CD1c-positive myeloid dendritic cell (primary cell): ENCODE results near the gene CAMK2B.

Source experiments
- DNase-seq: peaks from one replicate; pipeline ENCODE4 v3.0.0-alpha.2; 2016; ENCODE audit errors: extremely low spot score

The CAMK2B gene

DNA sequence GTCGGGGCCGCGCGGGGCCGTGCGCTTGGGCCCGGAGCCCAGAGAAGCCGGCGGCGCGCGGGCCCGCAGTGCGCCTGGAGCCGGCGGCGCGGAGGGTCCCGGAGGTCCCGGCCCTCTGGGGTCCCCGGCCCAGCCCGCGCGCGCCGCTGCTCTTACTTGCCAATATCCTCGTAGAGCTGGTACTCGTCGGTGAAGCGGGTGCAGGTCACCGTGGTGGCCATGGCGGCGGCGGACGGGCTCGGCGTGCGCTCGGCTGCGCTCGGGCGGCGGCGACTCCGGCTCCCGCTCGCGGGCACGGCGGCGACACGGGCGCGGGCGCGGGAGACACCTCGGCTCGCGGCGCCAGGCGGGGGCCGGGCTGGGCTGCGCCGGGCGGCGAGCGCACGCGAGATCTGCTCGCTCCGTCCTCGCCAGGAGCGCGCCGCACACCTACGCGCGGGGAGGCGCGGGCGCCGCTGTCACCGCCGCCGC lies at the start of gene CAMK2B:
TSS of gene CAMK2B (minus strand) at position 394 of the 471 bp plus-strand sequence. CDS start at position 221, 173 bp downstream.
- DNase-seq = peak; percentile 16

DNA sequence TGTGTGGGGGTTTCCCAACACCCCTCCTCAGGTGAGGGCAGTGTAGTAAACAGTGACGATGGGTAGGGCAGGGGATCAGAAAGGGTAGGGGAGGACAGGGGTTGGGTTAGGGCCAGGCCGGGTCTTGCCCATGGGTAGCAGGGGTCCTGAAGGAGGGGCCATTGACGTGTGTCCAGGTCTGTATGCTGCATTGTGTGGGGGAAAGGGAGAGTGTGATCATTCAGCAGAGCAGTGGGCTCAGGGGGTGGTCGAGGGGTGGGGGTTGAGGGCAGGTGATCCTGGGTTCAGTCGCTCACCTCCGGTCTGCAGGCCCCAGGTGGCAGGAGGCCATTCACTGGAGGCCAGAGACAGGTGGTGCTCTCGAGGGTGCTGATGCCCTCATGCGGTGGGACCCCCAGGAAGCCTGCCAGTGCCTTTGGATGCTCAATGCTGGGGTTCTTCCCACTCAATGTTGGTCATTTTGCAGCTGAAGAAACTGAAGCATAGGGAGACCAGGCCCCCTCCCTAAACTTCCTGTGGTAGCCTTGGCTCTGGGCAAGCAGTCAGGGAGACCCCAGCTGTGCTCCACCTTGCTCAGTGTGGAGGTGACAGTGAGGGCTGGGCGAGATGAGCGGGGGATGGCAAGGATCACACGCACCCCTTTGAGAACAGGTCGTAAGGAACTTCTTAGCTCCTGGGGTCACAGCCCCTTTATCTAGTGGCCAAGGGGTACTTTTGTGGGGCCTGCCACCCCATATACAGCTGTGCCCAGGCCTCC lies 48.8 kb upstream of the CAMK2B start:
- no peak for DNase-seq

DNA sequence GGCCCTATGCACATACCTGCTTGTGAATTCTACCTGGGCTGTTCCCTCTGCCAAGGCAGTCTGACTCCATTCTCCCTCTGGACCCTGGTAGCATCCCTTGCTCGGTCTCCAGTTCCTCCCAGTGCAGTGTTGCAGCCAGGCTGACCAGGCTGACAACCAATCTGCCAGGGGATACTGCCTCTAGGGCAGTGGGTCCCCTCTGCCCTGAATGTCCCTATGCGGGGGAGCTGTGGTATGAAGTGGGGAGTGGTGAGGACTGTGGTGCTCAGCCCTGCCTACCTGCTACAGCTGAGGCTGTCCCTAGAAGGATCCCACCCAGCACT lies 48.0 kb upstream of the CAMK2B start:
- DNase-seq = no peak

DNA sequence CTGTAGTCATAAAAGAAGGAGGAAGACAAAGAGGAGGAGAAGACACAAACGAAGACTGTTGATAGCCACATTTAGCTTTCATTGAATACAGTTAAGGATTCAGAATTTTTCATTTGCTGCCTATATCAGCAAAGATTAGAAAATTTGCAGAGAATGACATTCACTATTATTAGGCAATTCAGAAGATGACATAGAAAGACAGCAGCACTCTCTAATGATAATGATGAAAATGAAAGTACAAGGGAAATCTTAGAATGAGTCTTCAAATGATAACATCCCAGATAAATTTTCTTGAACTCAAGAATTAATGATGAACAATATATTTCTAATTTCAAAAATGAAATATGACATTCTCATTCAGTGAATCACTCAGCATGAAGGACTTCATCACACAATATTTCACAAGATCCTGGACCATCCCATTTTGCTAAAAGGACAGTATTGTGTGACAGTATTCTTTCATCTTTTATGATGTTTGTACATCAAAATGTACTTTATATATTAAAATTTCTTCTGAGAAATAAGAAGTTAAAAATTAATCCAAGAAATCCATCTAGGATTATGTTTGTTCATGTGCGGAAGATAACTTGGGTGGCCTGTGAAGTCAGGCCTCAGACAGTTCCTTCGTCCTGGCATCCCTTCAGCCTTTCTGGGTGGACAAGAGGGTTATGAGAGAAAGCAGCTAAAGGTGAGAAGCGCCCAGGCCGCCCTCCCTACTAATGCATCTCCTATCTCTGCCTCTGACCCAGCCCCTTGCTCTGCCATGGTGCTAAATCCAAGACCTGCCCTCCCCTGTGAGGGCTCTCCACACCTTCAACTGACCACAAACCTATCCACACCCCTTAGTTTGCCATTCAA lies 47.4 kb upstream of the CAMK2B start:
- no peak for DNase-seq

DNA sequence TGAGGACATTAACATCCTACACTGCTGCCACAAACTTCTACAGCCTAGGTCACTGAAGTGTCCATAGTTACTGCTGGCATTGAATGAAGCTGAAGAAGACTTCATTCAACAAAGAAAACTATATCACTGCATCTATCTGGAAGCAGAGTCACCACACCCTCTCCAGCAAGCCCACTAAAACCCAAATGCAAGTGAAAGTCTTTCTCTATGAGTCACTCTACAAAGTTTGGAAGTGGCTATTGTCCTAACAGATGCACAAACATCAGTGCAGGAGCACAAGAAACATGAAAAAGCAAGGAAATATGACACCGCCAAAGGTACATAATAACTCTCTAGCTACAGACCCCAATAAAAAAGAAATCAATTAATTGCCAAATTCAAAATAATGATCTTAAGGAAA lies 43.5 kb upstream of the CAMK2B start:
- DNase-seq = no peak

DNA sequence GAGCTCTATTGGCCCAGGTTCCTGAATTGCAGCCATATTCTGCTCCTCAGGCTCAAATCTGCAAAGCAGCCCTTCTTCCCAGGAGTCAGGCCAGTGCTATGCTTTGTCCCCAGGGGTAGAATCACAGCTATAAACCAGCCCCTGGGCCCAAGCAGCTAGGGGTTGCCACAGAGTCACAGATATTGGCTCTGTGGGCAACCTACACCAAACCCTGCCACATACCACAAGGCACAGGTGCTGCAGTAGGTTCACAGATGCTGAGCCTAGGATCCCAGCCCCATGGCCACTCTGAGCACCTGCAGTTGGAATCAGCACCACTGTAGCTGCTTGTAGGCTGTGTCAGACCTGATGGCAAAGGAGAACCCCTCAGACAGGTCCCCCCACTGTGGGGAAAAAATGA lies 43.1 kb upstream of the CAMK2B start:
- DNase-seq = no peak

DNA sequence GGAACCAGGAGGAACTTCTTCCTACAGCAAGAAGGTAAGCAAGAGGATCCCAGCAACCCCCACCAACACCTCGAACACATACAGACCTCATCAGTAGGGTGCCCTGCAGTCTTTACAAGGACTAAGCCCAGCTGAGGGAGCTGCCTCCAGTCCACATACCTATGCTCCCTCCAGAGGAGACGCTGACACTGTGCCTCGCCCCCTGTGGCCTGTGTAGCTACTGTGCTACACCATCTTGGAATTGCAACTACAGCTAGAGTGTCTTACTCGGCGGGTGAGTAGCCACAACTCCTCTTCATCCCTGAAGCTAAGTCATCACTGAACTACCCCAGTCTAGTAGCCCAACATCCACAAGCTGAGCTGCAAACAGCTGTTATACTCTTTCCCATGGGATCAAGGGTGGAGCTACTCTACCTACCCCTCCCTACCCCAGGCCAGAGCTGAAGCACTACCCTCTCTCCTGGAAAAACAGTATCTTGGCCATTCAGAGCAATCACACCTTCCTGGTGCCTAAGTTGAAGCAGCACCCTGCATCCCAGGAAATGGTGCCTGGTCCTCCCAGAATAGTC lies 42.2 kb upstream of the CAMK2B start:
- no peak for DNase-seq

DNA sequence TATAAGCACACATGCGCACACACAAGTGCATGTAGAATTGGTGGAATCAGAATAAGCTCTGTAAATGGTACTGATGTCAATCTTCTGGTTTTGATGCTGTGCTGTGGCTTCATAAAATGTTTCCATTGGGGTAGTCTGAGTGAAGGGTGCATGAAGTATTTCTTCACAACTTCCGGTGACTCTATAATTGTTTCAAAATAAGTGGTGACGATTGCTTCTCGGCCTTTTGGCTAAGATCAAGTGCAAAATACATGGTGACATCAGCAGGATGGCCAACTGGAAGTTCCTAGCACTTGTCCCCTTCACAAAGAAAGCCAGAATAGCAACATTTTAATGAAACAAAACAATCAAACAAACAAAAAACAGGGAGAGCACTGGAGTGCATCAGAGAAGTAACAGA lies 41.6 kb upstream of the CAMK2B start:
- no peak for DNase-seq

DNA sequence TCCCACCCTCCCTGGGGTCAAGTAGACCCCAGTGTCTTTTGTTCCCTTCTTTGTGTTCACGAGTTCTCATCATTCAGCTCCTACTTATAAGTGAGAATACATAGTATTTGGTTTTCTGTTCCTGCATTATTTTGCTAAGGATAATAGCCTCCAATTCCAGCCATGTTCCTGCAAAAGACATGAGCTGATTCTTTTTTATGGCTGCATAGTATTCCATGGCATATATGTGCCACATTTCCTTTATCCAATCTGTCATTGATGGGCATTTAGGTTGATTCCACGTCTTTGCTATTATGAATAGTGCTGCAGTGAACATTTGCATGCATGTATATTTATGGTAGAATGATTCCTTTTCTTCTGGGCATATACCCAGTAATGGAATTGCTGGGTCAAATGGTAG lies 28.3 kb upstream of the CAMK2B start:
- no peak for DNase-seq

DNA sequence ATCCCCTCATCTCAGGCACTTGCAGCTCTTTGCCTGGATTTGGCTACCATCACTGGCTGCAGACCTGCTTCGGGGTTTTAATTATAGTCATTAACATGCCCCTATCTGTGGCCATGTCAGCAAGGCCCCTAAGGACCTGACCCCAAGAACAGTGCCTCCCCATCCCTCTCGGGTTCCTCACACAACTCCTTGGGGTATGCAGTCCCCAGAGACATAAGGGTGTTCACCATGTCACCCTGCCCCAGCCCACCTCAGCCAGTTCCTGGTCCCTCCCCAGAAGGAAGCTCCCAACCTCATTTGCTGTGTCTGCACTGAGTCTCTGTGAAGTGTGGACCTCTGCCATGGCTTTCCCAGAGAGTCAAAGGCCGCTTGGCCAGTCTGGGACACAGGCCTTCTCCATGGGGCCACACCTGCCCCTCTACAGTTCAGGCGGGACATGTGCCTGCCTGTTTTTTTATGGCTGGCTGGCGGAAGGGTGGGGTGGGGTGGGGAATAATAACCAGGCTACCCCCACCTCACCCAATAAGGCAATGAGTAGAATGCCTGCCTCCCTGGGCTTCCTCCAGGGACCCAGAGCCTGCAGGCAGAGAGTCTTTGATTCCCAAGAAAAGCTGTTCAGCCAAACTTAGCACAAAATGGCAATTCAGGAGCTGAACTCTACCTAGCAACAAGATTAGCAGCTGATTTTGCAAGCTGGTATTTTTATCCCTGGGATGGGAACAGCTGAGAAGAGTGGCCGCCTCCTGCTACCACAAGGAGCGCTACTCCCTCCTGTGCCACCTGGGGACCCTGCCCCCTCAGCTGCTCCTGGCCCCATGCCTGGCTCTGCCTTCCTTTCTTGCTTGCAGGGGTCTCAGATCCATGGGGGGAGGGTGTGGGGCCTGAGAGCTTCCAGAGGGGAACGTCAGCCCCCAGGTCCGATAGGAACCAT lies 23.7 kb upstream of the CAMK2B start:
- DNase-seq = no peak

DNA sequence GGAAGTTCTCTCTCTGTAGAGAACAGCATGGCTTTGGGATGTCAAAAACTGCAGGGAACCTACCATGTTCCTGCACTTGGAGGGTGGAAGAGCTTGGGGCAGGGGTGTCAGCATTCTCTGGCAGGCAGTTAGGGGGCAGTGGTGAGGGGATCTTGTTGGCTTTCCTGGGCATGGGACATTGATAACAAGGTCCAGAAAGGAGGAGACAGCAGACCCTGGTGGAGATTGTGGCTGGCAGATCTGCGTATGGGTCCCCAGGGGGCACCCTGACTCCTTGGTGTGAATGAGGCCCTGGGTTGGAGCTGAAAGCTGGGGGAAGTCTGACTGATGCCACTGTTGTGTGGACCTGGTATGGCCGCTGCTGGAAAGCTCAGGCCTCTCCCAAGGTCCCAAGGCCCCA lies 22.9 kb upstream of the CAMK2B start:
- no peak for DNase-seq

DNA sequence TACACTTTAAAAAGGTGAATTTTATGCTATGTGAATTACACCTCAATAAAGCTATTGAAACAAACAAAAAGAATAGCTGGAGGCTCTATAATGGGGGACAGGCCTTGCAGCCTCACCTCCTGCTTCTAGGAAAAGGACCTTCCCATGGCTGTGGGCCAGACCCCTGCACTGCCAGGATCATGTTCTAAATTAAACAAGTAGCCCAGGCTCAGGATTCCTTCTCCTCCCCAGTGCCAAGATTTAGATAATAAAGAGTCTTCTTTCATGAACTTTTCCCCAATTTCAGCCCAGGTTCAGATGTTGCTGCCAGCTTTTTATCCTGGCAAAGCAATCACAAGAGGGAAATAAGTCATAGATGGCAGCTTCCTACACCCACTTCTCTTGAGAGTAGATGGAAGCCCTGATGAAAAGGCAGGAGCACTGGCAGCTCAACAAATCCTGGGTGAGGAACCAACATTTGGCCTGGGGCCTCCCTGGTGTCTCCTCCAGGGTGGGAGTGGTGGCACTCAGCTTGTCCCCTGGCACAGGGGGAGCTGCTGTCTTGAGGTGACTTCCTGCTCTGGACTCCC lies 22.2 kb upstream of the CAMK2B start:
- no peak for DNase-seq

DNA sequence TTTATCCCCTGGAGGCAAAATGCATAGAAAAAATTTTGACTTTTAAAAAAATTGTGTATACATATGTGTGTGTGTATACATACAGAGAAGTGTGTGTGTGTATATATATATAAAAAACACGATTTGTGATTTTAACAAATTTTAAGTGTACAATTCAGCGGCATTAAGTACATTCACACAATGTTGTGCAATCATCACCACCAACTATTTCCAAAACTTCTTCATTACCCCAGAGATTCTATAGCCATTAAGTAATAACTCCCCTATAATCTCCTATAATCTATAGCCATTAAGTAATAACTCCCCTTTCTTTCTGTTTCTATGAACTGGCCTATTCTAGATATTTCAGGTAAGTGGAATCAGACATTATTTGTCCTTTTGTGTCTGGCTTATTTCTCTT lies 20.7 kb upstream of the CAMK2B start:
- DNase-seq = no peak

DNA sequence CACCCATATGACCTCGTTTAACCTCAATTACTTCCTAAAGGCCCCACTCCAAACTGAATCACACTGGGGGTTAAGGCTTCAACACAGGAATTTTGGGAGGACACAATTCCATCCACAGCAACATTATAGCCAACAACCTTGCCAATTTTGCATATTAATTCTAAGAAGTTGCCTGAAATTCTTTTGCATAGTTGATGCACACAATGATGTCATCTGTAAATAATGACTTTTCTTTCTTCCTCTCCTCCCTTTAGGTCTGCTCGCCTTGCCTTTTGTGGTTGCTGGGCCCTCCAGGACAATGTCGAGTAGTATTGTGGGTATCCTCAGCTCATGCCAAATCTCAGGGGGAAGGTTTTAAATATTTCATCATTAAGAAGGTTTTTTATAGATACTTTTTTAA lies 16.0 kb upstream of the CAMK2B start:
- no peak for DNase-seq

DNA sequence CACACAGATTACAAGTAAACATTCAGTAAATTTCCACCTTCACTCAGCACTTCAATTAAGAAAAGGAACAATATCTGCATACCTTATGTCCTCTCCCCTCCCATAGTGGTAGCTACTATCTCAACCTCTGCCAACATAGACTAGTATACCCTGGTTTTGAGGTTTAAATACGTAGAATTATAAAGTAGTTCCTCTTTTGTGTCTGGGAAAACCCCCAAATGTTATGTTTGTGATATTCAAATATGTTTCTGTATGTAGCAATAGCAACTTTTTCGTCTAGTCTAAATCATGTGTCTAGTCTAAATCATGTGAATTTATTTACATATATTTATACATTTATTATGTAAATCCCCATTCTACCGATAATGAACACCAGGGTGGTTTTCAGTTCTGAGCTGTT lies 13.2 kb upstream of the CAMK2B start:
- peak; percentile 57 for DNase-seq

DNA sequence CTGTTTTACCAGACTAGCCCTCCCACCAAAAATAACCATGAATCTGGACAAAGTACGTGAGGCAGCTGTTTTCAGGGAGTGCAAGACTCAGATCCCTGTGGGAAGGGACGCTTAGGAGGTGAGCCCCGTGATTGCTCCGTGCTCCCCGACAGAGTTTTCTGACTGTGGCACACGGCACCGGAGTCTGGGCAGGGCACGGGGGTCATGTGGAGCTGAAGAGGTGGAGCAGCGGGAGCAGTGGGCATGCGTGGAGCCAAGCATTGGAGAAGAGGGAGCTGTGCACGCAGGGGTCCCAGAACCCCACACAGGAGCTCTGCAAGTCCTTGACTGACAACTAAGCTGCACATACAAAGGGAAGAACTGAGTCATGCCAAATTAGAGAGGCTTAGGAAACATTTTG lies 11.1 kb upstream of the CAMK2B start:
- no peak for DNase-seq

DNA sequence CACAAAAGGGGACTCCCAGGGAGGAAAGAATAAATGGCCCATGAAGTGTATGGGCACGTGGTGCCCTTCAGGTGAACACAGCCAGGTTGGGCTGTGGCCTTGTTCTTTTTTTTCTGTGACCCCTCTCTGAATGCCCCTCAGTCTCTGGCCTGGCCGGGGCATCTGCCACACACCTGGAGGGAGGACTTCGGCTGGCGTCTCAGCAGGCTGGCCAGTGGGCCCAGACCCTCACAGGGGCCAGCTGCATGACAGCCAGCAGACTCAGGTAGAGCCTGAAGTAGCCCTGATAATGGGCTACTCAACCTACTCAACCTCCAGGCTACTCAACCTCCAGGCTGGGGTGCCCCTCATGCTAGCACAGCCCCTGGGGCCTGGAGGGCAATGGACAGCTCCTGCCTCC lies 9.8 kb upstream of the CAMK2B start:
- no peak for DNase-seq

DNA sequence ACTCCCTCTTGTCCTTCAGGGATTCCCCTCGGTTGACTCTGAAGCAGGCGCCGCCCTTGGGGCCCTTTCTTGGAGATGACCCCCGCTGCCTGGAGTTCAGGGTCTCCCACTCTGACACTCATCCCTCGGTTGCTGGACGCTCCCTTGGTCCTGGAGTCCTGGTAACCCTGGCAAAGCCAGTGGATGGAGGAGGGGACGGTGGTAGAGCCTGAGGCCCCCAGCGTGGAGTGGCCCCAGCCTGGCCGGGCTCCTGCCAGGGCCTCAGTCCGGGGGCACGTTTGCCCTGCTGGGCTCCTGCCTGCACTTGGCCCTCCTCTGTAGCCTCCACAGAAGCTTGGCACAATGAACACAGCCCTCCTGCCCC lies 9.3 kb upstream of the CAMK2B start:
- DNase-seq = no peak

DNA sequence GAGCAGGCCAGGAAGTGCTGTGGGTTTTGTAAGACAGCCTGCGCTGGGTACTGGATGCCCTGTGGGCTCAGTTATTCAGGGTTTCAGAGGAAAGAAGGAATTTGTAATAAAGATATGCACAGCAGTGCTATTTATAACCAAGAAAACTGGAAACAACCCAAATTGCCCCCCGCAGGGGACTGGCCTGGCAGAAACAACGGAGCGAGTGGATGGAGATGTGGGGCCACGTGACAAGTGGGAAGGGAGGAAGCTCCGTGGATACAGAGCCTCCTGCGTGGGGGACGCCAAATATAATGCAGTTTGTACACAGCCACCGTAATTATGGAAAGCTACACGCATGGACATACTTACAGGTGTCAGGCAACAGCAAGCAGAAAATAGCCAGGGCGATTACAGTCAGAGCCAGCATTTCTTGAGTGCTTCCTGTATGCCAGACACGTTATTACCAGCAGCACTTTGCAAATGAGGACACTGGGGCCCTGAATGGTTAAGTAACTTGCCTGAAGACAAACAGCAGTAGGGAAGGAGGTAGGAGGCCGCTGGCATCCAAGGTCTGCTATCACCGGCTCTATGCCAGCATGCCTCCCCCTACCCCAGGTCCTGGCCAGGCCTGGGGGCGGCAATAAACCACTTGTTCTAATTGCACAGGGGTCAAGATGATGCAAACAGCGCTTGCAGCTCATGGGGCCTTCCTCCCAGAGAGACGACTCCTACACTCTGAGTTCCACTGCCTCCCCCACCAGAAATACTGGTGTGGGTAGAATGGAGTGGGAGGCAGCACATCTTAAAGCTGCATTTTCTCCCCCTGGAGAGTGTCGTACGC lies 8.7 kb upstream of the CAMK2B start:
- DNase-seq = no peak

DNA sequence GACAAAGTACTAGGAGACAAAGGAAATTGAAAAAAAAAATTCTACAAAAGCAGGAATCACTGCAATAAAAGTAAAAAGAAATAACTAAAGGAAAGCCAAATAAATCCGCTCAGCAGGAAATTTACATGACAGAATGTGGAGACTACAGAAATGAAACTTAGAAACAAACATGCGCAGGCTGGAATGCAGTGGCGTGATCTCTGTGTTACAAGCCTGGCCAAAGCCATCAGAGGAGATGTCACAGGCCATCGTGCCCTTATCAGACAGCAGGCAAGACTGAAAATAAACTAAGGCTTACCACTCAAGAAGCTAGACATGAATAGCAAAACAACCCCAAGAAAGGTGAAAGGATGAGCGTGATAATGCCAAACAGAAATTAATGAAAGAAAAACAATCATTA lies 6.3 kb upstream of the CAMK2B start:
- no peak for DNase-seq

DNA sequence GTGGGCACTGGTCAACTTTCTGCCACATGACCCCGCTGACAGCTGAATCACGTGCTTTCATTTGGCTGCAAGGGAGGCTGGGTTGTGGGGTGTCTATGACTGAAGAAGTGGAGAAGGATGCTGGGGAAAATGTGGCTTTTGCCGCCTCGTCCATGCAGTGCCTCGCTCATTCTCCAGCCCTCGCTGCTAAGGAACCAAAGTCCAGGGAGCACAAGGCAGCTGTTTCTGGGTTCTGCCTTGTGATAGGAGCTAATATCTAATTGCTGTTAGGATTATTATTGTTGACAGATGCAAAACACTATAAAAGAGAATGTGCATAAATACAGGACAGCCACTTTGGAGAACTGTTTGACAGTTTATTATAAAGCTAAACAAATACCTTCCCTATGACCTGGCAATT lies 4.9 kb upstream of the CAMK2B start:
- DNase-seq = no peak
